Left hindlimb (tissue), 1 donor: ENCODE data around the gene RRAGB.

Experiments
- DNase-seq: peaks from one replicate; pipeline ENCODE4 v3.0.0-alpha.2; 2018

RRAGB gene

GRCh38 chrX:55777596-55777995, 60.0 kb downstream of the RRAGB start:
- DNase-seq: no peak

- no peak for DNase-seq
Measured at GRCh38 chrX:55778322-55778721, 60.8 kb downstream of the RRAGB start.

GRCh38 chrX:55783723-55784122, 66.2 kb downstream of the RRAGB start:
- DNase-seq: no peak

GRCh38 chrX:55787063-55787462, 69.5 kb downstream of the RRAGB start:
- DNase-seq: no peak

GRCh38 chrX:55787727-55788126, 70.2 kb downstream of the RRAGB start:
- no peak for DNase-seq

- no peak for DNase-seq
Measured at GRCh38 chrX:55794405-55794804, 76.9 kb downstream of the RRAGB start.

- DNase-seq: no peak
Measured at GRCh38 chrX:55796496-55796895, 78.9 kb downstream of the RRAGB start.

GRCh38 chrX:55801811-55802210, 84.3 kb downstream of the RRAGB start:
- DNase-seq: no peak
